Activated B cell treated with CpG ODN at 0.5 μM for 24 hours (primary cell): ENCODE results near the gene JAK2. TPM values are rescaled to one million over a fixed set of nuclear protein-coding genes. Genes with fewer than 3 reads are reported as not detected.

ENCODE experiments used
- ATAC-seq: fragments of 200-7000 bp; cut with Tn5 transposase; one replicate; pipeline ENCODE4 v1.10.0; 2021; ENCODE audit warnings: low read depth, mild to moderate bottlenecking, moderate library complexity
- CTCF ChIA-PET: fragments of 350-600 bp; sonication (Branson Sonifier 250); formaldehyde crosslinking; loops from one replicate; lab custom pipeline; 2021; ENCODE audit warnings: antibody characterized with exemption; lab: Charles Lee
- POLR2A ChIA-PET: fragments of 350-600 bp; sonication (Branson Sonifier 250); formaldehyde crosslinking; loops from one replicate; lab custom pipeline; 2021; ENCODE audit warnings: antibody characterized with exemption; lab: Charles Lee
- DNase-seq: peaks from one replicate; pipeline ENCODE4 v3.0.0; 2022
- H3K27ac Mint-ChIP-seq: one replicate; pipeline ENCODE4 v1.8.0; 2020; ENCODE audit warnings: mixed read lengths
- H3K27me3 Mint-ChIP-seq: one replicate; pipeline ENCODE4 v1.8.0; 2021; ENCODE audit warnings: mixed read lengths
- H3K36me3 Mint-ChIP-seq: one replicate; pipeline ENCODE4 v1.8.0; 2021; ENCODE audit warnings: low read depth, mixed read lengths
- H3K4me1 Mint-ChIP-seq: one replicate; pipeline ENCODE4 v1.8.0; 2021; ENCODE audit warnings: mixed read lengths
- H3K4me3 Mint-ChIP-seq: one replicate; pipeline ENCODE4 v1.8.0; 2020; ENCODE audit warnings: mild to moderate bottlenecking, mixed read lengths
- H3K9me3 Mint-ChIP-seq: one replicate; pipeline ENCODE4 v1.8.0; 2020; ENCODE audit warnings: mixed read lengths
- intact Hi-C: fragments of 100-400 bp; cut with micrococcal nuclease; formaldehyde crosslinking; loops from one replicate; pipeline ENCODE4 v1.15.1; 2024
- total RNA-seq: library from RNA; stranded (reverse); gene quantifications from 2 replicates; pipeline ENCODE4 v1.2.3, GENCODE V29; 2022
- TF ChIP-seq, protein P1 (sequence below): fragments of 200-600 bp; IDR thresholded peaks from one replicate; pipeline ENCODE4 v1.8.0; 2022; ENCODE audit warnings: antibody characterized with exemption, mild to moderate bottlenecking

Gene JAK2
- total RNA-seq, 1 donor from 2014 or later: 21.3 TPM

DNA sequence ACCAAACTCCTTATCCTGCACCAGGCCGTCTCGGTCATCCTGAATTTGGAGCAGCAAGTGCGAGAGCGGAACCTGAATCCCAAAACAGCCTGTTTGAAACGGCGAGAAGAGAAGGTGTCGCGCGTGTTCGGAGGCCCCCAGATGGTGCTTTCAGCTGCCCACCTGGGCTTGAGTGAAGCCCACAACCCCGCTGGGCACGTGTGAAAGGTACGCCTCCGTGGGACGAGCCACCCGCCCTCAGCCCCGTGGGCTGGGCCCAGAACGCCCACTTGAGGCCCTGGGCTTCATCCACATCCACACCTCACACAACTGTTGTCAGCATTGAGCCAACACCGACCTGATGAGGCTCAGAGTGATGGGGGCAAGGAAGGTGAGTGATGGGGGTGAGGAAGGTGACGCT lies 127.6 kb downstream of the JAK2 start:
- TF ChIP-seq, protein P1, sequence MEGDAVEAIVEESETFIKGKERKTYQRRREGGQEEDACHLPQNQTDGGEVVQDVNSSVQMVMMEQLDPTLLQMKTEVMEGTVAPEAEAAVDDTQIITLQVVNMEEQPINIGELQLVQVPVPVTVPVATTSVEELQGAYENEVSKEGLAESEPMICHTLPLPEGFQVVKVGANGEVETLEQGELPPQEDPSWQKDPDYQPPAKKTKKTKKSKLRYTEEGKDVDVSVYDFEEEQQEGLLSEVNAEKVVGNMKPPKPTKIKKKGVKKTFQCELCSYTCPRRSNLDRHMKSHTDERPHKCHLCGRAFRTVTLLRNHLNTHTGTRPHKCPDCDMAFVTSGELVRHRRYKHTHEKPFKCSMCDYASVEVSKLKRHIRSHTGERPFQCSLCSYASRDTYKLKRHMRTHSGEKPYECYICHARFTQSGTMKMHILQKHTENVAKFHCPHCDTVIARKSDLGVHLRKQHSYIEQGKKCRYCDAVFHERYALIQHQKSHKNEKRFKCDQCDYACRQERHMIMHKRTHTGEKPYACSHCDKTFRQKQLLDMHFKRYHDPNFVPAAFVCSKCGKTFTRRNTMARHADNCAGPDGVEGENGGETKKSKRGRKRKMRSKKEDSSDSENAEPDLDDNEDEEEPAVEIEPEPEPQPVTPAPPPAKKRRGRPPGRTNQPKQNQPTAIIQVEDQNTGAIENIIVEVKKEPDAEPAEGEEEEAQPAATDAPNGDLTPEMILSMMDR: no peak
- peaks cover 34% of the 10 kb centered on the region for H3K36me3 Mint-ChIP-seq
- no peaks in the 10 kb centered on the region for H3K27me3 Mint-ChIP-seq
- H3K4me1 Mint-ChIP-seq: no peaks in the 10 kb centered on the region
- intact Hi-C loops: no loop called here
- ATAC-seq: no peak
- no peak overlapping the region for H3K4me3 Mint-ChIP-seq
- no peak overlapping the region for H3K27ac Mint-ChIP-seq
- DNase-seq: no peak
- ChIA-PET CTCF (no interaction called here), POLR2A (interaction anchor here (0.6 kb wide), 1 partner anchor 29 kb away, joined by 10 read pairs; no protein-coding TSS in a partner anchor)
- peaks cover 9% of the 10 kb centered on the region for H3K9me3 Mint-ChIP-seq

DNA sequence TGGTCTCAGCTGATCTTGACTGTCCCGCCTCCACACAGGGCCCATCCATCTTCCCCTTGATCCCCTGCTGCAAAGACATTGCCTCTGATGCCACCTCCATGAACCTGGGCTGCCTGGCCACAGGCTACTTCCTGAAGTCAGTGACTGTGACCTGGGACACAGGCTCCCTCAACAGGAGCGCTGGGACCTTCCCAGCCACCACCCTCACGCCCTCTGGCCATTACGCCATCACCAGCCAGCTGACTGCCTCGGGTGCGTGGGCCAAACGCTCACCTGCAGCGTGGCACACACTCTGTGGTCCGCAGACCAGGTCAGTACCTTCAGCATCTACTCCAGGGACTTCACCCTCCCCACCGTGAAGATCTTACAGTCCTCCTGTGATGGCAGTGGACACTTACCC lies 128.5 kb downstream of the JAK2 start:
- Mint-ChIP-seq H3K27ac (no peak overlapping the region), H3K36me3 (peaks cover 36% of the 10 kb centered on the region), H3K4me3 (no peak overlapping the region), H3K4me1 (no peaks in the 10 kb centered on the region), H3K27me3 (no peaks in the 10 kb centered on the region), H3K9me3 (peaks cover 9% of the 10 kb centered on the region)
- ATAC-seq (no peak), DNase-seq (no peak)
- CTCF ChIA-PET: no interaction called here
- intact Hi-C loops: no loop called here
- TF ChIP-seq, protein P1: no peak
- POLR2A ChIA-PET: no interaction called here

DNA sequence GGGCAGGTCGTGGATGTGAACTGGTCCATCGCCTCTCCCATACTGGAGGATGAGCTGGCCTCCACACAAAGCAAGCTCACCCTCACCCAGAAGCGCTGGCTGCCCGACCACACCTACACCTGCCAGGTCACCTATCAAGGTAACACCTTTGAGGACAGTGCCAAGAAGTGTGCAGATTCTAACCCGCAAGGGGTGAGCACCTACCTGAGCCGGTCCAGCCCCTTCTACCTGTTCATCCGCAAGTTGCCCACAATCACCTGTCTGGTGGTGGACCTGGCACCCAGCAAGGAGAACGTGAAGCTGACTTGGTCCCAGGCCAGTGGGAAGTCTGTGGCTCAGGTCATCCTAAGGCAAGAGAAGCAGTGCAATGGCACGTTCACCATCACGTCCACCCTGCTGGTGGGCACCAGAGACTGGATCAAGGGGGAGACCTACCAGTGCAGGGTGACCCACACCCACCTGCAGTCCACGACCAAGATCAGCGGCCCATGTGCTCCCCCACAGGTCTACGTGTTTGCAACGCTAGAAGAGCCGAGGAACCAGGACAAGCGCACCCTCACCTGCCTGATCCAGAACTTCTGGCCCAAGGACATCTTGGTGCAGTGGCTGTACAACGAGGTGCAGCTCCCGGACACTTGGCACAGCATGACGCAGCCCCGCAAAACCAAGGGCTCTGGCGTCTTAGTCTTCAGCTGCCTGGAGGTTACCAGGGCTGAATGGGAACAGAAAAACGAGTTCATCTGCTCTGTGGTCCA lies 129.1 kb downstream of the JAK2 start:
- H3K4me3 Mint-ChIP-seq: no peak overlapping the region
- DNase-seq (no peak), ATAC-seq (no peak)
- intact Hi-C loops: no loop called here
- H3K4me1 Mint-ChIP-seq: no peaks in the 10 kb centered on the region
- peaks cover 9% of the 10 kb centered on the region for H3K9me3 Mint-ChIP-seq
- TF ChIP-seq, protein P1: no peak
- no peaks in the 10 kb centered on the region for H3K27me3 Mint-ChIP-seq
- ChIA-PET POLR2A (no interaction called here), CTCF (no interaction called here)
- H3K36me3 Mint-ChIP-seq: peaks cover 38% of the 10 kb centered on the region
- H3K27ac Mint-ChIP-seq: no peak overlapping the region

DNA sequence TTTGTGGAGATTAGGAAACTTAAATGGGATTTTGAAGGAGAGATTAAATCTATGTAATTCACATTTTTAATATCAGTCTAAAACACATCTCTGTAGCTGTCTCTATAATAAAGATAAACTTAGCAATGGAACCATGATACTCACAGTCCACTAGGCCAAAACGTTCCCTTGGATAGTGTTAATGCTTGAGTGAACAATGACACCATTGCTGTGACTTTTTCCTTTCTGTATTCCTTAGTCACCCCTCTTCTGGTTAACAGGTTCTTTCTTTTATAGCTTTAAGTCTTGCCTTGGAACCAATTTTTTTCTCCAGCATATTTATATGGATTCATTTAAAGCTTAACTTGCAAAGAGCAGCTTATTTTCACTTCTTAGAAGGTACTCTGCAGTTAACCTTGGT lies 137.0 kb downstream of the JAK2 start:
- Mint-ChIP-seq H3K27me3 (no peaks in the 10 kb centered on the region), H3K27ac (no peak overlapping the region), H3K4me3 (no peak overlapping the region), H3K9me3 (no peaks in the 10 kb centered on the region), H3K36me3 (peaks cover 56% of the 10 kb centered on the region), H3K4me1 (no peaks in the 10 kb centered on the region)
- ChIA-PET CTCF (no interaction called here), POLR2A (no interaction called here)
- DNase-seq: no peak
- TF ChIP-seq, protein P1: no peak
- ATAC-seq: no peak
- intact Hi-C loops: no loop called here

DNA sequence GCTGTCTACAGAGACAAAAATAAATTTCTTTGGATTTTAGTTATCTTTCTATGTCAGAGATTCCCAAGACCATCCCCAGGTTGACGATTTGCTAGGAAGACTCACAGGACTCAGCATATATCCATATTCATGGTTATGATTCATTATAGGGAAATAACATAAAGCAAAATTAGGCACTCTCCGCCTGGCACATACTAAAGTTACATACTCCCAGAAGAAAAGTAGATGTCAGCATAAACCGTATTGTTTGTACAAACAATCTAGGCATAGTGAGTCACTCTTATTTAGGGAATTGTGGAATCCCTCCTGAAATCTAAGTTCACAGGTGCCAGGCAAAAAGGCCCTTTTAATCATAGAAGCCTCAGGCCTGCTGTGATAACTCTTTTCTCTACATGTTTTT lies 137.4 kb downstream of the JAK2 start:
- Mint-ChIP-seq H3K4me3 (no peak overlapping the region), H3K27ac (no peak overlapping the region), H3K36me3 (peaks cover 56% of the 10 kb centered on the region), H3K9me3 (no peaks in the 10 kb centered on the region), H3K27me3 (no peaks in the 10 kb centered on the region), H3K4me1 (no peaks in the 10 kb centered on the region)
- ChIA-PET CTCF (no interaction called here), POLR2A (no interaction called here)
- TF ChIP-seq, protein P1: no peak
- DNase-seq: no peak
- intact Hi-C loops: no loop called here
- ATAC-seq: no peak
